HL-60 (cell line): ENCODE measurements around the gene BBS1.

ENCODE experiments used
- DNase-seq, 2 experiments: peaks; one replicate each; pipeline ENCODE4 v3.0.0-alpha.2; 2010 to 2020; ENCODE audit warnings: low read depth in 1 of 2, low spot score in 1 of 2
- H3K27ac ChIP-seq: fragments of 250-450 bp; sonication (Bioruptor Pico); replicated peaks from 2 replicates; pipeline ENCODE4 v1.5.1; 2020; ENCODE audit warnings: mild to moderate bottlenecking, moderate library complexity
- H3K27me3 ChIP-seq: fragments of 250-450 bp; sonication (Bioruptor Pico); 2 replicates; pipeline ENCODE4 v1.5.1; 2021; ENCODE audit warnings: mild to moderate bottlenecking, moderate library complexity; ENCODE audit not compliant: insufficient read depth, poor library complexity, severe bottlenecking
- H3K4me3 ChIP-seq: replicated peaks from 2 replicates; pipeline ENCODE4 v1.5.1; 2011; ENCODE audit warnings: mild to moderate bottlenecking, control low read depth, low read length; ENCODE audit not compliant: insufficient read depth
- CTCF ChIP-seq: IDR thresholded peaks from one replicate; pipeline ENCODE4 v1.5.1; 2011; ENCODE audit warnings: low read length, control low read depth, inconsistent platforms; ENCODE audit not compliant: insufficient read depth
- GABPA ChIP-seq: IDR thresholded peaks from 2 replicates; pipeline ENCODE4 v1.6.1; 2012; ENCODE audit warnings: low read depth
- POLR2AphosphoS5 ChIP-seq: IDR thresholded peaks from 2 replicates; pipeline ENCODE4 v1.6.1; 2012; ENCODE audit warnings: low read depth
- REST ChIP-seq: IDR thresholded peaks from 2 replicates; pipeline ENCODE4 v1.6.1; 2012; ENCODE audit warnings: low read depth; ENCODE audit not compliant: insufficient replicate concordance
- SPI1 ChIP-seq: IDR thresholded peaks from 2 replicates; pipeline ENCODE4 v1.6.1; 2012; ENCODE audit warnings: low read depth, mild to moderate bottlenecking, borderline replicate concordance

BBS1 gene

GRCh38 chr11:66550887-66551286 is 40.5 kb downstream of the BBS1 start:
- no peak for DNase-seq
- Histone ChIP-seq H3K4me3 (no peak overlapping the region), H3K27ac (no peak overlapping the region), H3K27me3 (peaks cover 2% of the 10 kb centered on the region)
- no peak for TF ChIP-seq POLR2AphosphoS5
- no peak for TF ChIP-seq SPI1
- no peak for TF ChIP-seq GABPA
- no peak for TF ChIP-seq CTCF
- no peak for TF ChIP-seq REST

- Histone ChIP-seq H3K4me3 (no peak overlapping the region), H3K27ac (no peak overlapping the region), H3K27me3 (no peaks in the 10 kb centered on the region)
- no peak for DNase-seq
- TF ChIP-seq CTCF = no peak
These were observed 44.2 kb downstream of the BBS1 start for GRCh38 chr11:66554602-66555001.

GRCh38 chr11:66555416-66555815 is 45.0 kb downstream of the BBS1 start:
- no peak overlapping the region for H3K4me3 ChIP-seq
- no peak for DNase-seq
- H3K27ac ChIP-seq = no peak overlapping the region
- H3K27me3 ChIP-seq = no peaks in the 10 kb centered on the region
- TF ChIP-seq REST (no peak), CTCF (no peak), GABPA (no peak), SPI1 (no peak), POLR2AphosphoS5 (no peak)

- no peak overlapping the region for H3K27ac ChIP-seq
- no peak for DNase-seq
- TF ChIP-seq POLR2AphosphoS5 (no peak), SPI1 (no peak), GABPA (no peak), CTCF (no peak), REST (no peak)
These were observed 45.7 kb downstream of the BBS1 start for GRCh38 chr11:66556086-66556485.

More at GRCh38 chr11:66556086-66556485, 45.7 kb downstream of the BBS1 start:
- no peaks in the 10 kb centered on the region for H3K27me3 ChIP-seq
- no peak overlapping the region for H3K4me3 ChIP-seq
